CD4-positive, alpha-beta T cell treated with Interferon gamma for 1 hour (primary cell): ENCODE results near the gene AAK1.
"Not testable (repeated sequence)": the region's sequence is repeated elsewhere in the genome, so short reads cannot be mapped to it uniquely, and the experiment has no call there.

ENCODE experiments used
- DNase-seq: peaks from one replicate; pipeline ENCODE4 v3.0.0-alpha.2; 2020

Gene AAK1

GRCh38 chr2:69567157-69567908 lies 76.2 kb downstream of the AAK1 start:
- no peak for DNase-seq

- no peak for DNase-seq
Observed at GRCh38 chr2:69566669-69567068, 76.9 kb downstream of the AAK1 start.

- DNase-seq, result peak; percentile 52
Observed at GRCh38 chr2:69565431-69565839, 78.1 kb downstream of the AAK1 start.

DNA sequence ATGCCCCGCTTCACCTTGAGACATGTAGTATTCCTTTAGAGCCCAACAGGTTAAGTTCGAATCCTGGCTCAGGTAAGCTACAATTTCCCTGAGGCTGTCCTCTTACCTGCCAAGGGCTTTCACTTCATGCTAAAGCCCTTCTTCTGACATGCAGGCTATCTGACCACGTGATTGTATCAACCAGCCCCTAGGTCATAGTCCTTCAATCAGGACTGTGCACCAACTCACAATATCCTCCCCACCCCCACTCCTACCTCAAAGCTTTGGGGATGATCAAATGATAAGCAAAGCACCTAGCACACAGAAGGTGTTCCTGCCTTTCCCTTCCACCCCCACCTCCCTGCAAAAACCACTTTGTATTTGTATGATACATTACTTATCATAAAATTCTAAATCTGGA lies 78.9 kb downstream of the AAK1 start:
- DNase-seq, result no peak

DNA sequence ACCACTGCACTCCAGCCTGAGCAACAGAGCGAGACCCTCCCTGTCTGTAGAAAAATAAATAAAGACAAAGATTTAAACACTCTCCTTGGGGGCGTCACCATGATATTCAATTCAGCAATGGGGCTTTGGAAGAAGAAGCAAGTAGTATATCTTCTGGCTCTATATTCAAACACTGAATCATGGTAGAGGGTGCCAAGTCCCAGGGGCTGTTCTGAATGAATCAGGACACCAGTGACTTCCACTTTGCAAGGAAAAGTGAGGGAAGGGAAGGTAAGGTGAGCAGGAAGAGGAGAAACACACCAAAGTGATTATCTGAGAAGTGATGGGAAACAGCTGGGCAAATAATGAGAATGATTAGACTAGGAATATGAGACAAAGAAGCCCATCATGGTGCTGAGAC lies 80.5 kb downstream of the AAK1 start:
- DNase-seq, result no peak

- DNase-seq, result no peak
Observed at GRCh38 chr2:69561101-69561500, 82.4 kb downstream of the AAK1 start.

- no peak for DNase-seq
Observed at GRCh38 chr2:69560147-69560482, 83.4 kb downstream of the AAK1 start.

- peak; percentile 15 for DNase-seq
Observed at GRCh38 chr2:69559442-69560146, 83.9 kb downstream of the AAK1 start.

GRCh38 chr2:69556008-69556407 lies 87.5 kb downstream of the AAK1 start:
- DNase-seq, result no peak

GRCh38 chr2:69554981-69555380 lies 88.6 kb downstream of the AAK1 start:
- no peak for DNase-seq

DNA sequence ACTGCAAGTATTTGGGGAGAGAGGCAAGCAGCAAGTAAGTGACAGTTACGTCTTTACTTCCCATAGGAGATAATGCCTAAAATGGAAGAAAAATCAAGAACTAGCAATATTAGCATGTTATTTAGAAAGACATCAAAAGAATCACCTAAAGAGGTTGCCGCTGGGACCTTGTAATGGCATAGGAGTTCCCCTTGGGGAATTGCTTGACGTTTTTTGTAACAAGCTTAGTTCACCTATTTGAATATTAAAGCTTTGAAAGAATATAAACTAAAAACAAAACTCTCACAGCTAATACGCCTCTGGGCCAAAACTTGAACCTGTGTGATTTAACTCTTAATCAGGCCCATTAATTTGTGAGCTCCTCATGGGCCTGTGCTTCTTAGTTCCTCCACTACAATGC lies 89.0 kb downstream of the AAK1 start:
- no peak for DNase-seq

DNA sequence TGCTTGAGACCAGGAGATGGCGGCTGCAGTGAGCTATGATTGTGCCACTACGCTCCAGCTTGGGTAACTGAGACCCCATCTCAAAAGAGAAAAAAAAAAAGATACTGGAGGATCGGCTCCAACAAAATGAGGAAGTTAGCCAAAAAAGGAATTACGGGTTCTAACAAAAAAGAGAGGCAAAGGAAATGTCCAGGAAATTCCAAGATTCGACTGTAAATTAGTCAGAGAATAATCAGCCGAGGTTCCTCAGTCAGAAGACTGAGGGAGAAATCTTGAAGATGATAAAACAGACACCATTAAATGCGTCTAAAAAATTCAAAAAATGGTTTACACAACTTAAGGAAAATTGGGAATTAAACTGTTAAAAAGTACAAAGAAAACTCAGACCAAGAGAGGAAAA lies 89.5 kb downstream of the AAK1 start:
- DNase-seq, result no peak

DNA sequence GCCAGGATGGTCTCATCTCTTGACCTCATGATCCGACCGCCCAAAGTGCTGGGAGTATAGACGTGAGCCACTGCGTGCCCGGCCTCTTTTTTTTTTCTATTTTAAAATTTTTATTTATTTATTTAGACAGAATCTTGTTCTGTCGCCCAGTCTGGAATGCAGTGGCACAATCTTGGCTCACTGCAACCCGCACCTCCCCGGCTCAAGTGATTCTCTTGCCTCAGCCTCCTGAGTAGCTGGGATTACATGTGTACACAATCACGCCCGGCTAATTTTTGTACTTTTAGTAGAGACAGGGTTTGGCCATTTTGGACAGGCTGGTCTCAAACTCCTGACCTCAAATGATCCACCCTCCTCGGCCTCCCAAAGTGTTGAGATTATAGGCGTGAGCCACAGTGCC lies 93.0 kb downstream of the AAK1 start:
- DNase-seq, result not testable (repeated sequence)

DNA sequence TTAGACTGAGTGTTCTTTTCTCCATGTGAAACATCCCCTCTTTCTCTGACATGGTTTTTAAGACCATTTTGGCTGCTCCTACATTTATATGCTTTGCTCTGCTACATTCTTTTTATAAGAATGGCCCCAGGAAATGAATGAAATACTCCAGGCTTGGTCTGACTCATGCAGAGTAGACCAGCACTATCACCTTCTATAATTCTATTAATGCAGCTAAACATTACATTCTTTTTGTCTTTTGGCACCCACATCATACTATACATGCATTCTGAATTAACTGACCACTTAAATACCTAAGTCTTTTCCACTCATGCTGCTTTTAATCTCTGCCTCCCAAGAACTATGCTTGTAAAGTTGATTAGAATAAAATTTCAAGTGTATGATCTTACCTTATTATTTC lies 94.1 kb downstream of the AAK1 start:
- DNase-seq, result no peak

DNA sequence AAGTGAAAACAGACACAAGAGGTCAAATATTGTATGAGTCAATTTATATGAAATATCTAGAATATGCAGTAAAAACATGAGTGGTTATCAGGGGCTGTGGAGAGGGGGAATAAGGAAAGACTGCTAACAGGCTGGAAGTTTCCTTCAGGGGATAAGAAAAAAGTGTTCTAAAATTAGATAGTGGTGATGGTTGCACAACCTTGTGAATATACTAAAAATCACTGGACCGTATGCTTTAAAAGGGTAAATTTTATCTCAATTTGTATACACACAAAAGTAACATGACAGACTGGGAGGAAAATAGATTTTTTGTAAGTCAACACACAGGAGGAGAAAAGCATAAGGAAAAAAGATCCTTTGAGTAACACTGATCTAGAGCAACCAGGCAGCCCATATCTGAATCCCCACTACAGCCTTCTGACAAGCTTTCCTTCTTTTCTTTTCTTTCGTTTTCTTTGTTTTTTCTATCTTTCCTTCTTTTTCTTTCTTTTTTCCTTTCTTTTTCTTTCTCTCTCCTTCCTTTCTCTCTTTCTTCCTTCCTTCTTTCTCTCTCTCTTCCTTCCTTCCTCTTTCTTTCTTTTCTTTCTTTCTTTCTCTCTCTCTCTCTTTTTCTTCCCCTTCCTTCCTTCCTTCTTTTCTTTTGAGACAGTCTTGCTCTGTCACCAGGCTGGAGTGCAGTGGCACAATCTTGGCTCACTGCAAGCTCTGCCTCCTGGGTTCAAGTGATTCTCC lies 95.4 kb downstream of the AAK1 start:
- no peak for DNase-seq

DNA sequence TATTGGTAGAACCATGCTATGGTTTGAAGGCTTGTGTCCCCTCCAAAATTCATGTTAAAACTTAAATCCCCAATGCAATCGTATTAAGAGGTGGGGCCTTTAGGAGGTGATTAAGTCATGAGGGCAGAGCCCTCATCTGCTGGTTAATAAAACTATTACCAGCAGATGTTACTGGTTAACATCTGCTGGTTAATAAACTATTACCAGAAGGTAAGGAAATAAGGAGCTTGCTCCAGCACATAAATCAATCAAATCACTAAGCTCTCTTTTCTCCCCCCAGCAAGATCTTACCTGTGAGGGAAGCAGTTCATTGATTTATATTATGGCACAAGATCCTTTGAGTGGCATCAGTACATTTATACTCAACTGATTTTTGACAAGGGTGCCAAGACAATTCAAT lies 96.9 kb downstream of the AAK1 start:
- DNase-seq, result no peak

- no peak for DNase-seq
Observed at GRCh38 chr2:69545477-69545932, 98.0 kb downstream of the AAK1 start.

DNA sequence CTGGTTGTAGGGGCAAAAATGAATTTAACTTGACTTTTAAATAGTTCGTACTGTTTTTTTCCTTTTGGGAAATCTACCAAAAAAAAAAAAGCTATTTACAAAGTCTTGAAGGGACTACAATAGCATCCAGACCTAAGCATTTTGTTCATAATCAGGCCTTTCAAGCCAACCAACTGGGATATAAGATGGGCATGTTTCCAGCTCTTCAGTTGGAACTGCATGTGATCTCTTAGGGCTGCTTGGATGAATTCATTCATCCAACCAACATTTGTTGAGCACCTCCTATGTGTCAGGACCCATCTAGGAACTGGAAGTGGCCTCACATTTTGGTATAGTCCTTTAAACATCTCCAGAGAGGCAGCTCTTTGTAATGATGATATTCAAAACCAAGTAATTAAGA lies 98.6 kb downstream of the AAK1 start:
- DNase-seq, result no peak

DNA sequence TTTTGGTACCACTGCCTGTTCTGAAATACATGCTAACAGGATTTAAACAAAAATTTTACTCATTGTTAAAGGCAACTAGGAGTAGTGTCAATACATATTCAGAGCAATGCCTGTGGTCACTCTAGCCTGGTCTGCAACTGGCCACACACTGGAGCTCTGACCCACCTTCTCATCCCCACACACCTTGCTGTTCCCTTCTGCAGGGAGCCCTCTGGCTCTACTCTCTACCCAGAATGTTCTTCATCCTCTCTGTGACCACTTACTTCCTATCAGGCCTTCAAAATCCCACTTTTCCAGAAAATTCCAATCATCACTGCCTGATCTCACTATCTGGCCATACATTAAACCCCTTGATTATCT lies 104.0 kb downstream of the AAK1 start:
- DNase-seq, result no peak

DNA sequence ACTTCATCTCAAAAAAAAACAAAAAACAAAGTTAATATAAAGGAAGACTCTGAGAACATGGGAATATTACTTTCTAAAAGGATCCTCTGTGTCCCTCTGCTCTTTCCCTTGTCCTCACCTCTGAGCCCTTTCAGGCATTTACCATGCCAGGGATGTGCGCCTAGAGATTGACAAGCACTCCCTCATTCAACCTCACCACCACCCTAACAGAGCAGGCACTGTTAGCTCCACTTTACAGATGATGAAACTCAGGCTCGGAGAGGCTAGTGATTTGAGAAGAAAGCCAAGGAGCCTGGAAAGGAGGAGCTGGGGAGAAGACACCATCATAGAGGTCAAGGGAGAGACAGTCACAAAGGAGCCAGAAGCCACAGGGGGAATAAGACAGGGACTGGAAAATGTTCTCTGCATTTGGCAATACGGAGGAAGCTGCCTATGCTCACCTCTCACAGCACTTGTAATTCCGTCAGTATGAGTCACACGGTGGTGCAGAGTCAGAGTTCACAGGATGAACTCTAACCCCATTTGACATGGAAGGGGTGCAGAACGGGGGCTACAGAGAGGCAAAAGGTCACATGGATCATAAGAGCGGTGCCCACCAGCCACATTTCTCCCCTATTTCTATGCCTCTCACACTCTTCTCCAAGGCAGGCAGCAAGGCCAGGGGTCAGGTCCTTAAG lies 104.5 kb downstream of the AAK1 start:
- DNase-seq, result no peak

GRCh38 chr2:69538249-69538648 lies 105.3 kb downstream of the AAK1 start:
- DNase-seq, result no peak

GRCh38 chr2:69535817-69536241 lies 107.7 kb downstream of the AAK1 start:
- no peak for DNase-seq

- DNase-seq, result no peak
Observed at GRCh38 chr2:69531186-69531585, 112.4 kb downstream of the AAK1 start.

- DNase-seq, result no peak
Observed at GRCh38 chr2:69529480-69529879, 114.1 kb downstream of the AAK1 start.
